ENCODE results near the gene GRIP2.

GRIP2 gene

GRCh38 chr3:14441920-14442300 lies 98.2 kb downstream of the GRIP2 start:
- no peak for TF ChIP-seq FOXP2 (optimal IDR thresholded peaks at IDR 0.05; ENCODE audit: borderline replicate concordance, extremely low read depth, extremely low read length, insufficient read depth)
- no peak for TF ChIP-seq SIN3A (IDR thresholded peaks at IDR 0.05; ENCODE audit: borderline replicate concordance, insufficient read depth, low read length)
- no peak for TF ChIP-seq REST (IDR thresholded peaks at IDR 0.05; ENCODE audit: insufficient read depth in 1 of 2, low read depth in 2 of 2, low read length in 2 of 2)
- TF ChIP-seq TAF1 (IDR thresholded peaks at IDR 0.05; ENCODE audit: borderline replicate concordance, insufficient read depth, low read length) = no peak
- no peak for TF ChIP-seq POLR2AphosphoS5 (IDR thresholded peaks at IDR 0.05; ENCODE audit: low read depth, low read length)

GRCh38 chr3:14441240-14441919 lies 98.8 kb downstream of the GRIP2 start:
- no peak for TF ChIP-seq SIN3A (IDR thresholded peaks at IDR 0.05; ENCODE audit: borderline replicate concordance, insufficient read depth, low read length)
- no peak for TF ChIP-seq FOXP2 (optimal IDR thresholded peaks at IDR 0.05; ENCODE audit: borderline replicate concordance, extremely low read depth, extremely low read length, insufficient read depth)
- no peak for TF ChIP-seq POLR2AphosphoS5 (IDR thresholded peaks at IDR 0.05; ENCODE audit: low read depth, low read length)
- TF ChIP-seq REST (IDR thresholded peaks at IDR 0.05; ENCODE audit: insufficient read depth in 1 of 2, low read depth in 2 of 2, low read length in 2 of 2) = no peak
- TF ChIP-seq TAF1 (IDR thresholded peaks at IDR 0.05; ENCODE audit: borderline replicate concordance, insufficient read depth, low read length) = no peak

- no peak for TF ChIP-seq FOXP2 (optimal IDR thresholded peaks at IDR 0.05; ENCODE audit: borderline replicate concordance, extremely low read depth, extremely low read length, insufficient read depth)
- no peak for TF ChIP-seq SIN3A (IDR thresholded peaks at IDR 0.05; ENCODE audit: borderline replicate concordance, insufficient read depth, low read length)
- no peak for TF ChIP-seq POLR2AphosphoS5 (IDR thresholded peaks at IDR 0.05; ENCODE audit: low read depth, low read length)
- TF ChIP-seq REST (IDR thresholded peaks at IDR 0.05; ENCODE audit: insufficient read depth in 1 of 2, low read depth in 2 of 2, low read length in 2 of 2) = no peak
- no peak for TF ChIP-seq TAF1 (IDR thresholded peaks at IDR 0.05; ENCODE audit: borderline replicate concordance, insufficient read depth, low read length)
These were observed 99.5 kb downstream of the GRIP2 start for GRCh38 chr3:14440531-14441239.

- TF ChIP-seq POLR2AphosphoS5 (IDR thresholded peaks at IDR 0.05; ENCODE audit: low read depth, low read length) (no peak), TAF1 (IDR thresholded peaks at IDR 0.05; ENCODE audit: borderline replicate concordance, insufficient read depth, low read length) (no peak), FOXP2 (optimal IDR thresholded peaks at IDR 0.05; ENCODE audit: borderline replicate concordance, extremely low read depth, extremely low read length, insufficient read depth) (no peak), REST (IDR thresholded peaks at IDR 0.05; ENCODE audit: insufficient read depth in 1 of 2, low read depth in 2 of 2, low read length in 2 of 2) (no peak), SIN3A (IDR thresholded peaks at IDR 0.05; ENCODE audit: borderline replicate concordance, insufficient read depth, low read length) (no peak)
These were observed 100.0 kb downstream of the GRIP2 start for GRCh38 chr3:14440168-14440518.

Measured in PFSK-1 (cell line).